MM.1S (cell line): Measurements from ENCODE around the gene CACNA1C.

ENCODE experiments used
- DNase-seq: peaks from one replicate; pipeline ENCODE4 v3.0.0-alpha.2; 2015
- H2AFZ ChIP-seq: fragments of 300-600 bp; sonication (generic); 2 replicates; pipeline ENCODE4 v1.6.0; 2016; ENCODE audit warnings: antibody characterized with exemption, low read length
- H3F3A ChIP-seq: fragments of 300-600 bp; sonication (generic); 2 replicates; pipeline ENCODE4 v1.6.1; 2016; ENCODE audit warnings: mild to moderate bottlenecking, antibody characterized with exemption, low read length, moderate library complexity, mixed read lengths; ENCODE audit not compliant: insufficient read depth
- H3K27ac ChIP-seq: fragments of 300-600 bp; sonication (generic); 2 replicates; pipeline ENCODE4 v1.5.1; 2016; ENCODE audit warnings: mild to moderate bottlenecking, low read length
- H3K27me3 ChIP-seq: fragments of 300-600 bp; sonication (generic); replicated peaks from 2 replicates; pipeline ENCODE4 v1.6.0; 2016; ENCODE audit warnings: low read length; ENCODE audit not compliant: insufficient read depth
- H3K36me3 ChIP-seq: fragments of 300-600 bp; sonication (generic); replicated peaks from 2 replicates; pipeline ENCODE4 v1.6.1; 2016; ENCODE audit warnings: mild to moderate bottlenecking, low read length, mixed read lengths; ENCODE audit not compliant: insufficient read depth
- H3K4me1 ChIP-seq: fragments of 300-600 bp; sonication (generic); 2 replicates; pipeline ENCODE4 v1.6.1; 2016; ENCODE audit warnings: low read length, mixed read lengths
- H3K4me2 ChIP-seq: fragments of 300-600 bp; sonication (generic); 2 replicates; pipeline ENCODE4 v1.6.0; 2016; ENCODE audit warnings: low read depth, low read length
- H3K4me3 ChIP-seq: fragments of 300-600 bp; sonication (generic); 2 replicates; pipeline ENCODE4 v1.5.1; 2016; ENCODE audit warnings: low read length, mixed read lengths
- H3K79me2 ChIP-seq: fragments of 300-600 bp; sonication (generic); 2 replicates; pipeline ENCODE4 v1.6.1; 2016; ENCODE audit warnings: mixed run types, low read length, mixed read lengths
- H3K9ac ChIP-seq: fragments of 300-600 bp; sonication (generic); 2 replicates; pipeline ENCODE4 v1.6.1; 2016; ENCODE audit warnings: low read length, mixed read lengths
- H3K9me2 ChIP-seq: fragments of 300-600 bp; sonication (generic); replicated peaks from 2 replicates; pipeline ENCODE4 v1.6.1; 2016; ENCODE audit warnings: mild to moderate bottlenecking, low read length, mixed read lengths; ENCODE audit not compliant: insufficient read depth
- H3K9me3 ChIP-seq: fragments of 300-600 bp; sonication (generic); replicated peaks from 2 replicates; pipeline ENCODE4 v1.6.1; 2016; ENCODE audit warnings: mild to moderate bottlenecking, low read length, mixed read lengths; ENCODE audit not compliant: insufficient read depth
- H4K20me1 ChIP-seq: fragments of 300-600 bp; sonication (generic); 2 replicates; pipeline ENCODE4 v1.6.1; 2016; ENCODE audit warnings: mild to moderate bottlenecking, low read length, moderate library complexity, mixed read lengths; ENCODE audit not compliant: insufficient read depth
- EZH2 ChIP-seq: fragments of 300-600 bp; sonication (generic); optimal IDR thresholded peaks from 2 replicates; pipeline ENCODE3; 2017; ENCODE audit warnings: low read depth, mild to moderate bottlenecking, antibody characterized with exemption, low read length, mixed read lengths
- EZH2phosphoT487 ChIP-seq: fragments of 300-600 bp; sonication (generic); IDR thresholded peaks from 2 replicates; pipeline ENCODE4 v1.6.1; 2018; ENCODE audit warnings: antibody characterized with exemption, low read length
- TF ChIP-seq, protein P1 (sequence below): fragments of 300-600 bp; sonication (generic); IDR thresholded peaks from 2 replicates; pipeline ENCODE4 v1.5.1; 2016; ENCODE audit warnings: antibody characterized with exemption, low read length, mixed read lengths

Gene CACNA1C

GRCh38 chr12:2136901-2137300, 84.1 kb downstream of the CACNA1C start:
- Histone ChIP-seq H3K9me2 (no peaks in the 10 kb centered on the region), H3K4me1 (no peaks in the 10 kb centered on the region), H3K36me3 (no peaks in the 10 kb centered on the region), H3K9me3 (no peaks in the 10 kb centered on the region), H3K27me3 (no peaks in the 10 kb centered on the region), H3K79me2 (no peaks in the 10 kb centered on the region), H3K9ac (no peak overlapping the region), H3K4me2 (no peak overlapping the region), H3K4me3 (no peak overlapping the region), H3K27ac (no peak overlapping the region), H2AFZ (no peak overlapping the region), H3F3A (no peaks in the 10 kb centered on the region), H4K20me1 (no peaks in the 10 kb centered on the region)
- DNase-seq: no peak
- TF ChIP-seq EZH2 (no peak), EZH2phosphoT487 (no peak)
- TF ChIP-seq, protein P1, sequence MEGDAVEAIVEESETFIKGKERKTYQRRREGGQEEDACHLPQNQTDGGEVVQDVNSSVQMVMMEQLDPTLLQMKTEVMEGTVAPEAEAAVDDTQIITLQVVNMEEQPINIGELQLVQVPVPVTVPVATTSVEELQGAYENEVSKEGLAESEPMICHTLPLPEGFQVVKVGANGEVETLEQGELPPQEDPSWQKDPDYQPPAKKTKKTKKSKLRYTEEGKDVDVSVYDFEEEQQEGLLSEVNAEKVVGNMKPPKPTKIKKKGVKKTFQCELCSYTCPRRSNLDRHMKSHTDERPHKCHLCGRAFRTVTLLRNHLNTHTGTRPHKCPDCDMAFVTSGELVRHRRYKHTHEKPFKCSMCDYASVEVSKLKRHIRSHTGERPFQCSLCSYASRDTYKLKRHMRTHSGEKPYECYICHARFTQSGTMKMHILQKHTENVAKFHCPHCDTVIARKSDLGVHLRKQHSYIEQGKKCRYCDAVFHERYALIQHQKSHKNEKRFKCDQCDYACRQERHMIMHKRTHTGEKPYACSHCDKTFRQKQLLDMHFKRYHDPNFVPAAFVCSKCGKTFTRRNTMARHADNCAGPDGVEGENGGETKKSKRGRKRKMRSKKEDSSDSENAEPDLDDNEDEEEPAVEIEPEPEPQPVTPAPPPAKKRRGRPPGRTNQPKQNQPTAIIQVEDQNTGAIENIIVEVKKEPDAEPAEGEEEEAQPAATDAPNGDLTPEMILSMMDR: no peak

GRCh38 chr12:2137711-2138110, 84.9 kb downstream of the CACNA1C start:
- H3K9me3 ChIP-seq: no peaks in the 10 kb centered on the region
- no peak overlapping the region for H3K4me2 ChIP-seq
- no peak overlapping the region for H3K9ac ChIP-seq
- H3K36me3 ChIP-seq: no peaks in the 10 kb centered on the region
- H4K20me1 ChIP-seq: no peaks in the 10 kb centered on the region
- H3K27me3 ChIP-seq: no peaks in the 10 kb centered on the region
- no peak for DNase-seq
- no peak overlapping the region for H3K27ac ChIP-seq
- H3K4me1 ChIP-seq: no peaks in the 10 kb centered on the region
- no peaks in the 10 kb centered on the region for H3K9me2 ChIP-seq
- TF ChIP-seq EZH2 (no peak), EZH2phosphoT487 (no peak)
- TF ChIP-seq, protein P1: no peak
- no peaks in the 10 kb centered on the region for H3F3A ChIP-seq
- no peaks in the 10 kb centered on the region for H3K79me2 ChIP-seq
- no peak overlapping the region for H2AFZ ChIP-seq
- no peak overlapping the region for H3K4me3 ChIP-seq

- Histone ChIP-seq H3K9me2 (no peaks in the 10 kb centered on the region), H3F3A (no peaks in the 10 kb centered on the region), H3K27ac (no peak overlapping the region), H3K4me2 (no peak overlapping the region), H3K79me2 (no peaks in the 10 kb centered on the region), H3K27me3 (no peaks in the 10 kb centered on the region), H3K4me1 (no peaks in the 10 kb centered on the region), H4K20me1 (no peaks in the 10 kb centered on the region), H2AFZ (no peak overlapping the region), H3K4me3 (no peak overlapping the region), H3K9me3 (no peaks in the 10 kb centered on the region), H3K36me3 (no peaks in the 10 kb centered on the region), H3K9ac (no peak overlapping the region)
- no peak for DNase-seq
- TF ChIP-seq, protein P1: no peak
- no peak for TF ChIP-seq EZH2
- no peak for TF ChIP-seq EZH2phosphoT487
Measured at GRCh38 chr12:2138294-2138693, 85.5 kb downstream of the CACNA1C start.

GRCh38 chr12:2138871-2139308, 86.1 kb downstream of the CACNA1C start:
- TF ChIP-seq EZH2phosphoT487: no peak
- TF ChIP-seq, protein P1: no peak
- TF ChIP-seq EZH2: no peak
- Histone ChIP-seq H3K36me3 (no peaks in the 10 kb centered on the region), H4K20me1 (no peaks in the 10 kb centered on the region), H3K9me3 (no peaks in the 10 kb centered on the region), H3K4me3 (no peak overlapping the region), H3K27me3 (no peaks in the 10 kb centered on the region), H3F3A (no peaks in the 10 kb centered on the region), H3K9ac (no peak overlapping the region), H2AFZ (no peak overlapping the region), H3K27ac (no peak overlapping the region), H3K9me2 (no peaks in the 10 kb centered on the region), H3K79me2 (no peaks in the 10 kb centered on the region), H3K4me1 (no peaks in the 10 kb centered on the region), H3K4me2 (no peak overlapping the region)
- no peak for DNase-seq
